DND-41 (cell line): Measurements from ENCODE around the gene TRIM47.

Experiments
- ATAC-seq: fragments of 200-7000 bp; cut with Tn5 transposase; 3 replicates; pipeline ENCODE4 v1.9.1; 2021; ENCODE audit warnings: low read depth; ENCODE audit not compliant: insufficient read depth
- DNase-seq: peaks from one replicate; pipeline ENCODE4 v3.0.0-alpha.2; 2020
- H2AFZ ChIP-seq: 2 replicates; pipeline ENCODE4 v1.6.0; 2012; ENCODE audit warnings: low read depth, low read length
- H3K27ac ChIP-seq: 2 replicates; pipeline ENCODE4 v1.5.1; 2012; ENCODE audit warnings: low read length, inconsistent platforms
- H3K27me3 ChIP-seq: fragments of 200-600 bp; sonication (generic); 2 replicates; pipeline ENCODE4 v1.6.0; 2012; ENCODE audit warnings: low read length, mild to moderate bottlenecking, inconsistent platforms; ENCODE audit not compliant: insufficient read depth, poor library complexity
- H3K36me3 ChIP-seq: 2 replicates; pipeline ENCODE4 v1.5.1; 2012; ENCODE audit warnings: low read length, inconsistent platforms; ENCODE audit not compliant: insufficient read depth
- H3K4me1 ChIP-seq: 2 replicates; pipeline ENCODE4 v1.5.1; 2012; ENCODE audit warnings: mild to moderate bottlenecking, low read length; ENCODE audit not compliant: insufficient read depth
- H3K4me2 ChIP-seq: 2 replicates; pipeline ENCODE4 v1.6.0; 2012; ENCODE audit warnings: mild to moderate bottlenecking, moderate library complexity, low read length, inconsistent platforms; ENCODE audit not compliant: insufficient read depth
- H3K4me3 ChIP-seq, 2 experiments: fragments of 200-600 bp in 1 of 2; shearing (Covaris generic) in 1 of 2; 2 replicates each; pipeline ENCODE4 v1.5.1; 2012 to 2016; ENCODE audit warnings: inconsistent platforms in 2 of 2, low read length in 2 of 2, mild to moderate bottlenecking in 2 of 2, low read depth in 1 of 2, moderate library complexity in 1 of 2
- H3K79me2 ChIP-seq: 2 replicates; pipeline ENCODE4 v1.6.0; 2012; ENCODE audit warnings: low read length, inconsistent platforms; ENCODE audit not compliant: insufficient read depth
- H3K9ac ChIP-seq: 2 replicates; pipeline ENCODE4 v1.6.0; 2012; ENCODE audit warnings: low read depth, mild to moderate bottlenecking, inconsistent platforms, low read length, moderate library complexity
- H3K9me3 ChIP-seq: 2 replicates; pipeline ENCODE4 v1.5.1; 2012; ENCODE audit warnings: low read length, moderate library complexity, mild to moderate bottlenecking, inconsistent platforms; ENCODE audit not compliant: insufficient read depth, severe bottlenecking
- H4K20me1 ChIP-seq: 2 replicates; pipeline ENCODE4 v1.6.0; 2012; ENCODE audit warnings: low read length; ENCODE audit not compliant: insufficient read depth
- EZH2 ChIP-seq: IDR thresholded peaks from 3 replicates; pipeline ENCODE4 v1.6.1; 2012; ENCODE audit warnings: borderline replicate concordance, low read depth, mild to moderate bottlenecking, moderate library complexity, low read length, inconsistent platforms; ENCODE audit not compliant: severe bottlenecking
- TF ChIP-seq, protein P1 (sequence below): IDR thresholded peaks from 2 replicates; pipeline ENCODE4 v1.5.1; 2012; ENCODE audit warnings: borderline replicate concordance, low read length, moderate library complexity, mild to moderate bottlenecking; ENCODE audit not compliant: poor library complexity, severe bottlenecking; ENCODE audit errors: extremely low read depth

Gene TRIM47

GRCh38 chr17:75919611-75920010 lies 41.2 kb upstream of the TRIM47 start:
- Histone ChIP-seq H3K27me3 (no peaks in the 10 kb centered on the region), H3K4me2 (no peak overlapping the region), H3K9me3 (no peaks in the 10 kb centered on the region), H4K20me1 (no peaks in the 10 kb centered on the region), H2AFZ (no peak overlapping the region), H3K4me3 (no peak overlapping the region), H3K9ac (no peak overlapping the region), H3K27ac (no peak overlapping the region), H3K79me2 (no peaks in the 10 kb centered on the region), H3K4me1 (no peaks in the 10 kb centered on the region), H3K36me3 (peaks cover 45% of the 10 kb centered on the region)
- TF ChIP-seq, protein P1, sequence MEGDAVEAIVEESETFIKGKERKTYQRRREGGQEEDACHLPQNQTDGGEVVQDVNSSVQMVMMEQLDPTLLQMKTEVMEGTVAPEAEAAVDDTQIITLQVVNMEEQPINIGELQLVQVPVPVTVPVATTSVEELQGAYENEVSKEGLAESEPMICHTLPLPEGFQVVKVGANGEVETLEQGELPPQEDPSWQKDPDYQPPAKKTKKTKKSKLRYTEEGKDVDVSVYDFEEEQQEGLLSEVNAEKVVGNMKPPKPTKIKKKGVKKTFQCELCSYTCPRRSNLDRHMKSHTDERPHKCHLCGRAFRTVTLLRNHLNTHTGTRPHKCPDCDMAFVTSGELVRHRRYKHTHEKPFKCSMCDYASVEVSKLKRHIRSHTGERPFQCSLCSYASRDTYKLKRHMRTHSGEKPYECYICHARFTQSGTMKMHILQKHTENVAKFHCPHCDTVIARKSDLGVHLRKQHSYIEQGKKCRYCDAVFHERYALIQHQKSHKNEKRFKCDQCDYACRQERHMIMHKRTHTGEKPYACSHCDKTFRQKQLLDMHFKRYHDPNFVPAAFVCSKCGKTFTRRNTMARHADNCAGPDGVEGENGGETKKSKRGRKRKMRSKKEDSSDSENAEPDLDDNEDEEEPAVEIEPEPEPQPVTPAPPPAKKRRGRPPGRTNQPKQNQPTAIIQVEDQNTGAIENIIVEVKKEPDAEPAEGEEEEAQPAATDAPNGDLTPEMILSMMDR, result no peak
- TF ChIP-seq EZH2, result no peak
- ATAC-seq, result no peak
- DNase-seq, result no peak

- Histone ChIP-seq H3K9ac (no peak overlapping the region), H2AFZ (no peak overlapping the region), H4K20me1 (no peaks in the 10 kb centered on the region), H3K4me1 (no peaks in the 10 kb centered on the region), H3K4me2 (no peak overlapping the region), H3K36me3 (peaks cover 46% of the 10 kb centered on the region), H3K4me3 (no peak overlapping the region), H3K27me3 (no peaks in the 10 kb centered on the region), H3K9me3 (no peaks in the 10 kb centered on the region), H3K27ac (no peak overlapping the region), H3K79me2 (no peaks in the 10 kb centered on the region)
- ATAC-seq (no peak), DNase-seq (no peak)
- TF ChIP-seq, protein P1, result no peak
- TF ChIP-seq EZH2, result no peak
These were observed 39.6 kb upstream of the TRIM47 start for GRCh38 chr17:75917917-75918445.

DNA sequence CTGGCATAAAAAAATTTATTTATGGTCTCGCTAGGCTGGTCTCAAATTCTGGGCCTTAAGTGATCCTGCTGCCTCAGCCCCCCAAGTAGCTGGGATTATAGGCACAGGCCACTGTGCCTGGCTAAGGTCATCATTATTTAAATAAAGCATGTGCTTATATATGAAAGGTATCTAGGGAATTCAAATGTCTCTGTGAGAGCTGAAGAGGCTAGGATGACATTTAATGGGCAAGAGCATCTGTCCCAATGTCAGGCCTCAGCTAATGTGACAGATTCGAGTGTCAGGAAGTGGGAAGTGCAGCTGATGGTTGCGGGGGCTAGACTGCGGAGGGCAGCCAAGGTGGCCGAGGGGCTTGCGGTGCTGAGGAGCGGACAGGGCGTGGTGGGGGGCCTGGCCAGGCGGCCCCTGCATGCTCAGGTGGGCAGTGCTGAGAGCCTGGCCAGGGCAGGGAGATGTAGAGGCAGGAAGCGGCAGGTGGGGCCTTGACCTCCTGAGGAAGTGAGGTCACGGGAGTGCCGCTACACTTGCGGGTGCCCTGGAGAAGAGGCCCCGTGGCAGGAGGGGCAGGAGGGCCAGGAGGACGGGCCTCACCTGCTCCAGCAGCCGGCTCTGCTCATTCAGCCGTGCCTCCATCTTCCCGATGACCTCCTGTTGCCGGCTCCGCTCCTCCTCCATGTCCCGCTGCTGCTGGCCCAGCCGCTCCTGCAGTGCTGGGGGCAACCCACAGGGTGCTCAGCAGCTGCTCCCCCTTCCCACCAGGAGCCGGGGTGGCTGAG lies 38.9 kb upstream of the TRIM47 start:
- no peaks in the 10 kb centered on the region for H3K9me3 ChIP-seq
- H3K27ac ChIP-seq, result no peak overlapping the region
- H3K36me3 ChIP-seq, result peaks cover 40% of the 10 kb centered on the region
- no peak overlapping the region for H2AFZ ChIP-seq
- no peaks in the 10 kb centered on the region for H3K4me1 ChIP-seq
- TF ChIP-seq, protein P1, result no peak
- no peak for TF ChIP-seq EZH2
- H3K4me3 ChIP-seq, result no peak overlapping the region
- ATAC-seq, result no peak
- H3K27me3 ChIP-seq, result no peaks in the 10 kb centered on the region
- no peaks in the 10 kb centered on the region for H3K79me2 ChIP-seq
- DNase-seq, result no peak
- no peak overlapping the region for H3K4me2 ChIP-seq
- no peaks in the 10 kb centered on the region for H4K20me1 ChIP-seq
- no peak overlapping the region for H3K9ac ChIP-seq
